ENCODE data around the gene FXYD5. TPM values are rescaled to one million over a fixed set of nuclear protein-coding genes. Genes with fewer than 3 reads are reported as not detected.

Gene FXYD5
- total RNA-seq, 1 experiment from 2014 or later: 100 TPM

GRCh38 chr19:35208121-35208520, 53.6 kb downstream of the FXYD5 start:
- DNase-seq: no peak
- H4K91ac ChIP-seq (ENCODE audit: insufficient read length, low read depth, low read length): no peak overlapping the region
- H3K23ac ChIP-seq (ENCODE audit: insufficient read length, low read depth, low read length): no peak overlapping the region
- H4K8ac ChIP-seq (replicated peaks; ENCODE audit: insufficient read length, low read depth, low read length): no peak overlapping the region
- H3K9me3 ChIP-seq (ENCODE audit: control insufficient read depth, low read depth, low read length): no peaks in the 10 kb centered on the region
- H2BK12ac ChIP-seq (ENCODE audit: insufficient read length, low read depth, low read length): no peak overlapping the region
- no peak overlapping the region for H3K9ac ChIP-seq (ENCODE audit: extremely low read depth, insufficient read length, low read length)
- H3K79me1 ChIP-seq (ENCODE audit: insufficient read depth, low read depth, low read length, poor library complexity, severe bottlenecking): no peaks in the 10 kb centered on the region
- no peaks in the 10 kb centered on the region for H4K20me1 ChIP-seq (ENCODE audit: control insufficient read depth, insufficient read depth, insufficient read length)
- peaks cover 30 to 38% of the 10 kb centered on the region in 2 experiments for H3K4me1 Mint-ChIP-seq
- no peak overlapping the region for H3K4ac ChIP-seq (ENCODE audit: low read depth, low read length)
- no peak overlapping the region for H3K56ac ChIP-seq (ENCODE audit: insufficient read length, low read depth, low read length)
- peaks cover 10% of the 10 kb centered on the region for H3K4me1 ChIP-seq (ENCODE audit: insufficient read depth, low read length)
- no peak overlapping the region for H3K27ac Mint-ChIP-seq
- no peaks in the 10 kb centered on the region; a peak in 1 of 7 replicates for H3K36me3 Mint-ChIP-seq (ENCODE audit: insufficient read depth in 1 of 3, low read depth in 3 of 3)
- H3K79me2 ChIP-seq (ENCODE audit: insufficient read depth, low read length): no peaks in the 10 kb centered on the region
- H3K27me3 Mint-ChIP-seq (ENCODE audit: low read depth): no peaks in the 10 kb centered on the region; the same call in 1 of the 2 replicates
- no peak overlapping the region for H3K18ac ChIP-seq (ENCODE audit: insufficient read length, low read depth, low read length)
- H2BK120ac ChIP-seq (ENCODE audit: low read depth, low read length, poor library complexity, severe bottlenecking): no peak overlapping the region
- no peak overlapping the region for H3K4me3 Mint-ChIP-seq
- no peaks in the 10 kb centered on the region for H3K23me2 ChIP-seq (ENCODE audit: insufficient read length, low read depth, low read length, poor library complexity, severe bottlenecking)
- no peak overlapping the region for H3K4me2 ChIP-seq (ENCODE audit: insufficient read depth, insufficient read length, low read length)
- no peak overlapping the region for H2BK15ac ChIP-seq (ENCODE audit: low read depth, low read length)
- H2BK20ac ChIP-seq (ENCODE audit: low read depth, low read length, poor library complexity, severe bottlenecking): no peak overlapping the region
- no peak overlapping the region for H3K27ac ChIP-seq (ENCODE audit: insufficient read length, low read depth, low read length)
- no peaks in the 10 kb centered on the region; a peak in 2 of 5 replicates for H3K9me3 Mint-ChIP-seq
- H4K5ac ChIP-seq (ENCODE audit: insufficient read length, low read depth, low read length): no peak overlapping the region
- no peak overlapping the region for H3T11ph ChIP-seq (ENCODE audit: low read length)
- no peaks in the 10 kb centered on the region for H3K27me3 ChIP-seq (ENCODE audit: insufficient read depth, low read length)
- H2BK5ac ChIP-seq (ENCODE audit: insufficient read length, low read length): no peak overlapping the region
- no peak overlapping the region for H2AK5ac ChIP-seq (ENCODE audit: insufficient read length, low read length)
- no CpG with 5 or more reads among the region's 8 CpGs for WGBS (ENCODE audit: extremely low coverage, insufficient read length, low lambda C conversion rate)
- no peak overlapping the region for H3K14ac ChIP-seq (ENCODE audit: insufficient read depth, low read length)
- TF ChIP-seq, protein P1, sequence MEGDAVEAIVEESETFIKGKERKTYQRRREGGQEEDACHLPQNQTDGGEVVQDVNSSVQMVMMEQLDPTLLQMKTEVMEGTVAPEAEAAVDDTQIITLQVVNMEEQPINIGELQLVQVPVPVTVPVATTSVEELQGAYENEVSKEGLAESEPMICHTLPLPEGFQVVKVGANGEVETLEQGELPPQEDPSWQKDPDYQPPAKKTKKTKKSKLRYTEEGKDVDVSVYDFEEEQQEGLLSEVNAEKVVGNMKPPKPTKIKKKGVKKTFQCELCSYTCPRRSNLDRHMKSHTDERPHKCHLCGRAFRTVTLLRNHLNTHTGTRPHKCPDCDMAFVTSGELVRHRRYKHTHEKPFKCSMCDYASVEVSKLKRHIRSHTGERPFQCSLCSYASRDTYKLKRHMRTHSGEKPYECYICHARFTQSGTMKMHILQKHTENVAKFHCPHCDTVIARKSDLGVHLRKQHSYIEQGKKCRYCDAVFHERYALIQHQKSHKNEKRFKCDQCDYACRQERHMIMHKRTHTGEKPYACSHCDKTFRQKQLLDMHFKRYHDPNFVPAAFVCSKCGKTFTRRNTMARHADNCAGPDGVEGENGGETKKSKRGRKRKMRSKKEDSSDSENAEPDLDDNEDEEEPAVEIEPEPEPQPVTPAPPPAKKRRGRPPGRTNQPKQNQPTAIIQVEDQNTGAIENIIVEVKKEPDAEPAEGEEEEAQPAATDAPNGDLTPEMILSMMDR (conservative IDR thresholded peaks at IDR 0.05): no peak
- no peak overlapping the region for H2AFZ ChIP-seq (ENCODE audit: low read length)
